ENCODE results near the gene RCBTB2.

DNA sequence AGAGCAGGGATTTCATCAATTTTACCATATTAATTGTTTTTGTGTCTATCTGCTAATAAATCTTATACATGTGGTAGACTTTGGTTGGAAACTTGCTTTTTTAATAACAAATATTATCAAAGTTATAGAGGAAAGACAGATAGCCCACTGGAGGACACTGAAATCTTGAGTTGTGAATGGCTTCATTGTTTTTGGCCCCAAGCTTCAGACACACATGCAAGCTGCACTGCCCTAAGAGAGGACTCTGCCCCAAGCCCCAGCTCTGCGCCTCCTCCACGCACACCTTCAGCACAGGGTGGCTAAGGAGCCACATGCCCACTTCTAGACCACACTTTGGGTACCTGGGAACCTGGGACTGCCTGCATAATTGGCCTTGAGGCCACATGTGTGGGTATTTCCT lies 35.2 kb downstream of the RCBTB2 start:
- TF ChIP-seq, protein P1, sequence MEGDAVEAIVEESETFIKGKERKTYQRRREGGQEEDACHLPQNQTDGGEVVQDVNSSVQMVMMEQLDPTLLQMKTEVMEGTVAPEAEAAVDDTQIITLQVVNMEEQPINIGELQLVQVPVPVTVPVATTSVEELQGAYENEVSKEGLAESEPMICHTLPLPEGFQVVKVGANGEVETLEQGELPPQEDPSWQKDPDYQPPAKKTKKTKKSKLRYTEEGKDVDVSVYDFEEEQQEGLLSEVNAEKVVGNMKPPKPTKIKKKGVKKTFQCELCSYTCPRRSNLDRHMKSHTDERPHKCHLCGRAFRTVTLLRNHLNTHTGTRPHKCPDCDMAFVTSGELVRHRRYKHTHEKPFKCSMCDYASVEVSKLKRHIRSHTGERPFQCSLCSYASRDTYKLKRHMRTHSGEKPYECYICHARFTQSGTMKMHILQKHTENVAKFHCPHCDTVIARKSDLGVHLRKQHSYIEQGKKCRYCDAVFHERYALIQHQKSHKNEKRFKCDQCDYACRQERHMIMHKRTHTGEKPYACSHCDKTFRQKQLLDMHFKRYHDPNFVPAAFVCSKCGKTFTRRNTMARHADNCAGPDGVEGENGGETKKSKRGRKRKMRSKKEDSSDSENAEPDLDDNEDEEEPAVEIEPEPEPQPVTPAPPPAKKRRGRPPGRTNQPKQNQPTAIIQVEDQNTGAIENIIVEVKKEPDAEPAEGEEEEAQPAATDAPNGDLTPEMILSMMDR (IDR thresholded peaks at IDR 0.05; ENCODE audit: low read depth, low read length): no peak
- no peak for TF ChIP-seq EZH2phosphoT487 (IDR thresholded peaks at IDR 0.05; ENCODE audit: low read depth)

All from OCI-LY3 (cell line).